Body of pancreas (tissue), 4 donors: ENCODE data around the gene POTEB. TPM values are rescaled to one million over a fixed set of nuclear protein-coding genes. Genes with fewer than 3 reads are reported as not detected.
"Not testable (repeated sequence)": the region's sequence is repeated elsewhere in the genome, so short reads cannot be mapped to it uniquely, and the experiment has no call there.

Source experiments
- ATAC-seq: fragments of 150-250 bp; one replicate; pipeline ENCODE4 v1.9.1; 2016
- DNase-seq, 4 donors: peaks; one replicate each; pipeline ENCODE4 v3.0.0-alpha.2; 2019
- H3K27ac ChIP-seq, 4 donors: fragments of 200-600 bp; sonication (generic); 1 replicate in 3 of 4; 2 replicates in 1 of 4; pipeline versions ENCODE4 v1.5.1 to v1.6.1; 2016 to 2019; ENCODE audit warnings: mild to moderate bottlenecking in 1 of 4, mixed read lengths in 1 of 4, moderate library complexity in 1 of 4
- H3K27me3 ChIP-seq, 2 donors: fragments of 200-600 bp; sonication (generic); one replicate each; pipeline ENCODE4 v1.6.0; 2016; ENCODE audit warnings: mild to moderate bottlenecking in 1 of 2
- H3K36me3 ChIP-seq, 2 donors: fragments of 200-600 bp; sonication (generic); replicated peaks in 1 of 2; 2 replicates each; pipeline ENCODE4 v1.5.1; 2016; ENCODE audit warnings: low read depth in 2 of 2; ENCODE audit not compliant: insufficient read depth in 1 of 2
- H3K4me1 ChIP-seq: fragments of 200-600 bp; sonication (generic); one replicate; pipeline ENCODE4 v1.6.0; 2016
- H3K4me3 ChIP-seq, 2 donors: fragments of 200-600 bp; sonication (generic); 1 replicate in 1 of 2; 2 replicates in 1 of 2; pipeline ENCODE4 v1.5.1; 2016 to 2019
- H3K9me3 ChIP-seq, 3 donors: fragments of 200-600 bp; sonication (generic); 1 replicate in 2 of 3; 2 replicates in 1 of 3; pipeline ENCODE4 v1.5.1; 2016
- WGBS, 2 donors: methylation state at CpG; one replicate each; pipeline ENCODE4 v1.1.5; 2017; 5-methylcytosine and 5-hydroxymethylcytosine counted together
- intact Hi-C: fragments of 100-400 bp; cut with DNase I; formaldehyde crosslinking; loops from one replicate; pipeline ENCODE4 v1.15.1; 2023
- microRNA-seq, 2 donors: library from miRNA; unstranded; fragments of <30 nt; microRNA quantifications; one replicate each; pipeline ENCODE4, GENCODE V29; 2016; ENCODE audit warnings: borderline number of aligned reads in 2 of 2, borderline replicate concordance in 2 of 2
- small RNA-seq: library from RNA; depleted of rRNA; stranded (forward); fragments of <200 nt; gene quantifications from one replicate; pipeline ENCODE3, GENCODE V24; 2016
- total RNA-seq, 2 donors: library from RNA; depleted of rRNA; stranded (reverse); fragments of >200 nt; gene quantifications; one replicate each; pipeline ENCODE4 v1.1.0, GENCODE V29; 2016

The POTEB gene
- not detected for total RNA-seq

DNA sequence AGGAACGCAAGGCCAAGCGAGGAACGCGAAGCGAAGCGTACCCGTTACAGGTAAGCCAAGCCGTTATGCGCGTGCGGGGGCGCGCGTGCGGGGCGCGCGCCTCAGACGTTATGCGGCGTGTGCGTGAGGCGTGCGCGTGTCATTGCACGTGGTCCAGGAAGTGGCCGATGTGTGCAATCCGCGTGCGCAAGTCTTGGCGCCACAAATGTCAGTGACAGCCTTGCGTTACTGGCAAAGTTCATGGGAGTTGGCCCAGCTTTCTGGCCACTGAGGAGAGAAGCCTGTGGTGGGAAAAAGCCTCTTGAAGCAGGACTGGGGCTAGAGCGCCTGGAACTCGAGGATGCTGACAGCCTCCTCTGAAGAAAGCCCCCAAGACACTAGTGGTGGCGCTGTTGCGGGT lies at the start of gene POTEB:
POTEB (minus strand) TSS at position 101 of the 400 bp plus-strand sequence. CDS start 489 bp downstream, outside the sequence.
- H3K4me3 ChIP-seq, H3K36me3 ChIP-seq, ATAC-seq, H3K27ac ChIP-seq, DNase-seq, H3K9me3 ChIP-seq, H3K4me1 ChIP-seq, intact Hi-C loops, H3K27me3 ChIP-seq: not testable (repeated sequence)
- no CpG with 5 or more reads among the region's 36 CpGs for WGBS, 2 donors

DNA sequence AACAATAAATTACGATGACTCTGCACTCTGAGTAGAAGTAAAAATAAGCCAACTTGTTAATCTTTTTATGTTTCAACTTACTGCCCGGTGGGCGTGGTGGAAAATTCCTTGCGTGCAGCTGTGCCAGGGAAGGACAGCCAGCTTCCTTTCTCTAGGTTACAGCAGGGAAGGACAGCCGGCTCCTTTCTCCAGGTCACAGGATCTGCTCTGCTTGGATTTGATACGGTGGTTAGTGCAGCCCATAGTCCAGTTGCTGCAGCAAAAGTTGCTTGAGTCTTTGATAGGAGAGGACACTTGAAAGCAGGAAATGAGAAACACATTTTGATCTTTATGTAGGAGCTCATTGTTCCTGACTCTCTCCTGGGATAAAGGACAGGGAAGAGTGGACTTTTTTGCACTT lies 13.4 kb upstream of the POTEB start:
- WGBS, 2 donors, result no CpG with 5 or more reads among the region's 6 CpGs
- DNase-seq, H3K9me3 ChIP-seq, ATAC-seq, H3K27ac ChIP-seq, H3K27me3 ChIP-seq, H3K4me3 ChIP-seq, H3K36me3 ChIP-seq, intact Hi-C loops, H3K4me1 ChIP-seq: not testable (repeated sequence)

DNA sequence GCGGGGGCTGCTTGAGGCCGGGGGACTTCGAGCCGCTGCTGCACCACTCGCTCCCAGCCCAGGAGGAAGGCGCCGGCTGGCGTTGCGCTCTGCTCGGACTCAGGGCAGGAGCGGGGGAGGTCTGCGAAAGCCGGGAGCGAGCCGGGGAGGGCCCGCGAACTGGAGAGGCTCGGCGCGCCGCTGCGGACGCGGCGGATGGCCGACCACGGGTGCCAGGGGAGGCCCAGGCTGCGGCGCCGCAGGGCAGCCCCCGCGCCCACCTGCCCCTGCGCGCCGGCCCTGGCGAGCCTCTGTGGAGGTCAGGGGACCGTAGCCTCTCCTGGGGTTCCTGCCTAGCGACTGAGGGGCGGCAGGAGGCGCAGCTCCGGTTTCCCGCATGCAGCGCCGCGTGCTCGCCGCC lies 12.0 kb upstream of the POTEB start:
- H3K27ac ChIP-seq, H3K9me3 ChIP-seq, H3K4me1 ChIP-seq, H3K36me3 ChIP-seq, intact Hi-C loops, H3K4me3 ChIP-seq, DNase-seq, ATAC-seq, H3K27me3 ChIP-seq: not testable (repeated sequence)
- WGBS, 2 donors, result no CpG with 5 or more reads among the region's 47 CpGs

DNA sequence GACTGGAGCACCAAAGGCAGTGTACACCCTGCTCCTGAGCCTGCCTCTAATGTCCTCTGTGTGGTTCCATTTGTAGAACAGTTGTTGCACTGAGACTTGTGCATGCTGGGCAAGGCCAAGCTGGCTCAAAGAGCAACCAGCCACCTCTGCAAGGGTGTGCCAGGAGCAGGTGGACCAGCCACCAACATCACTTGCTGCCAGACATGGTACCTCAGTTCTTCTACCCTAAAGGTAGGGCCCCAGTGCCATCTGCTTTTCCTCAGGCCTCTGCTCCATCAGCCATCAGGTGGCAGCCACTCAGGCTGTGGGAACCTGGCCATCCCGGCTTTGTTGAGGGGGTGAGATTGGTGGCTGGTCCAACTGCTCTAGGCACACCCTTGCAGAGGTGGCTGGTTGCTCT lies 38.7 kb downstream of the POTEB start:
- H3K4me1 ChIP-seq, H3K27me3 ChIP-seq, H3K9me3 ChIP-seq, H3K27ac ChIP-seq, H3K36me3 ChIP-seq, H3K4me3 ChIP-seq, intact Hi-C loops, ATAC-seq: not testable (repeated sequence)
- DNase-seq, result peak in 1 of 4 donors; percentile 0
- WGBS, 2 donors, result 50% methylated on average over 1 of the region's 1 CpG; no CpG with 5 or more reads in 1 of the 2 donors

Small RNA genes within 50 kb of the gene (microRNA-seq; reads per million reads assigned to microRNA genes)
- 0 reads per million in 2 donors for gene MIR3118-4

Small RNA genes within 50 kb of the gene (small RNA-seq; reads per million reads assigned to genes)
- gene MIR3118-4 (not detected), gene RNU6-631P (not detected)

Other genes with a start within 250 kb of the POTEB start
- not detected for gene OR4M2, start 202.8 kb upstream of the POTEB start, total RNA-seq